GM04503 (cell line): ENCODE data around the gene PRKAG3.
"Not testable (repeated sequence)": the region's sequence is repeated elsewhere in the genome, so short reads cannot be mapped to it uniquely, and the experiment has no call there.

Source experiments
- DNase-seq: peaks from one replicate; pipeline ENCODE4 v3.0.0-alpha.2; 2012; ENCODE audit warnings: low read depth

The PRKAG3 gene

GRCh38 chr2:218861645-218862318 is 30.2 kb upstream of the PRKAG3 start:
- no peak for DNase-seq

GRCh38 chr2:218860950-218861381 is 29.4 kb upstream of the PRKAG3 start:
- DNase-seq, result no peak

GRCh38 chr2:218859988-218860831 is 28.6 kb upstream of the PRKAG3 start:
- no peak for DNase-seq

GRCh38 chr2:218859556-218859987 is 28.0 kb upstream of the PRKAG3 start, which contains the start of gene WNT6:
TSS of gene WNT6 (plus strand) at chr2:218859805. CDS start at chr2:218860038, 233 bp downstream.
- no peak for DNase-seq

- DNase-seq, result no peak
Measured at GRCh38 chr2:218858671-218859555, 27.3 kb upstream of the PRKAG3 start.

GRCh38 chr2:218858138-218858445 is 26.5 kb upstream of the PRKAG3 start:
- no peak for DNase-seq

- DNase-seq, result no peak
Measured at GRCh38 chr2:218857371-218858137, 26.0 kb upstream of the PRKAG3 start.

- DNase-seq, result no peak
Measured at GRCh38 chr2:218856896-218857243, 25.3 kb upstream of the PRKAG3 start.

GRCh38 chr2:218856167-218856895 is 24.7 kb upstream of the PRKAG3 start:
- DNase-seq, result no peak

GRCh38 chr2:218855305-218856166 is 23.9 kb upstream of the PRKAG3 start:
- no peak for DNase-seq

GRCh38 chr2:218854860-218855259 is 23.3 kb upstream of the PRKAG3 start:
- DNase-seq, result no peak

- DNase-seq, result no peak
Measured at GRCh38 chr2:218853766-218854165, 22.2 kb upstream of the PRKAG3 start.

- no peak for DNase-seq
Measured at GRCh38 chr2:218852911-218853667, 21.5 kb upstream of the PRKAG3 start.

- no peak for DNase-seq
Measured at GRCh38 chr2:218851286-218851685, 19.7 kb upstream of the PRKAG3 start.

GRCh38 chr2:218850796-218851195 is 19.2 kb upstream of the PRKAG3 start:
- no peak for DNase-seq

- DNase-seq, result no peak
Measured at GRCh38 chr2:218849721-218850120, 18.1 kb upstream of the PRKAG3 start.

GRCh38 chr2:218846963-218847362 is 15.4 kb upstream of the PRKAG3 start:
- DNase-seq, result not testable (repeated sequence)

GRCh38 chr2:218844334-218844733 is 12.7 kb upstream of the PRKAG3 start:
- DNase-seq, result not testable (repeated sequence)

GRCh38 chr2:218839888-218840287 is 8.3 kb upstream of the PRKAG3 start:
- DNase-seq, result no peak
